ENCODE results near the gene SLC6A8. TPM values are rescaled to one million over a fixed set of nuclear protein-coding genes. Genes with fewer than 3 reads are reported as not detected.

The SLC6A8 gene
- total and polyA plus RNA-seq, 4 donors, result 13.9 to 26.7 (median 15.4) TPM

DNA sequence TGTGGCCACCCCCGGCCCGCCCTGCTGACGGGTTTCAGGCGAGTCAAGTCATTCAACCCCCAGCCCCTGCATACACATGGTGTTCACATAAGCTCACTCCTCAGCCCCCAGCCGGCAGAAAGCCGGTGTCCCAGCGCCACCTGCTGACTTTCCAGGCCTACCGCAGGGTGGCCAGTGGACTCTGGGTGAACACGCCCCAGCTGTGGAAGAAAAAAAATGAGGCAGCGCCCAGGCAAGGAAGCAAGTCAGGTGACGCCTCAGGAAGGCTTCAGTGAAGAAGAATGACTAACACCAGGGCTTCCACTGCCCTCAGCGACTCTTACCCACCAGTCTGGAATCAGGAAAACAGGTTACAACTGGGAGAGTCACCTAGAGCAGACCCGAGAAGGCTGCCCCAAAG is 20.7 kb downstream of the SLC6A8 start:
- DNase-seq (peak in 1 of 2 donors; percentile 74), ATAC-seq (ENCODE audit: low FRiP score) (peak; percentile 37)
- Histone ChIP-seq H3K4me3 (ENCODE audit: low read length in 2 of 2) (no peak overlapping the region), H3K27me3 (ENCODE audit: control insufficient read depth in 1 of 2, insufficient read depth in 2 of 2, low read length in 1 of 2) (no peaks in the 10 kb centered on the region), H3K4me1 (ENCODE audit: control insufficient read depth in 1 of 2, insufficient read depth in 2 of 2, low read length in 2 of 2) (no peaks in the 10 kb centered on the region), H3K36me3 (ENCODE audit: control insufficient read depth in 1 of 2, insufficient read depth in 2 of 2, low read length in 1 of 2) (no peaks in the 10 kb centered on the region), H3K9me3 (ENCODE audit: control insufficient read depth, low read length) (no peaks in the 10 kb centered on the region), H3K27ac (ENCODE audit: low read depth in 1 of 2, low read length in 2 of 2) (no peak overlapping the region)
- intact Hi-C loops (cut with DNase I), result no loop called here
- 17 to 20% methylated on average over 13 of the region's 13 CpGs for WGBS, 2 donors

DNA sequence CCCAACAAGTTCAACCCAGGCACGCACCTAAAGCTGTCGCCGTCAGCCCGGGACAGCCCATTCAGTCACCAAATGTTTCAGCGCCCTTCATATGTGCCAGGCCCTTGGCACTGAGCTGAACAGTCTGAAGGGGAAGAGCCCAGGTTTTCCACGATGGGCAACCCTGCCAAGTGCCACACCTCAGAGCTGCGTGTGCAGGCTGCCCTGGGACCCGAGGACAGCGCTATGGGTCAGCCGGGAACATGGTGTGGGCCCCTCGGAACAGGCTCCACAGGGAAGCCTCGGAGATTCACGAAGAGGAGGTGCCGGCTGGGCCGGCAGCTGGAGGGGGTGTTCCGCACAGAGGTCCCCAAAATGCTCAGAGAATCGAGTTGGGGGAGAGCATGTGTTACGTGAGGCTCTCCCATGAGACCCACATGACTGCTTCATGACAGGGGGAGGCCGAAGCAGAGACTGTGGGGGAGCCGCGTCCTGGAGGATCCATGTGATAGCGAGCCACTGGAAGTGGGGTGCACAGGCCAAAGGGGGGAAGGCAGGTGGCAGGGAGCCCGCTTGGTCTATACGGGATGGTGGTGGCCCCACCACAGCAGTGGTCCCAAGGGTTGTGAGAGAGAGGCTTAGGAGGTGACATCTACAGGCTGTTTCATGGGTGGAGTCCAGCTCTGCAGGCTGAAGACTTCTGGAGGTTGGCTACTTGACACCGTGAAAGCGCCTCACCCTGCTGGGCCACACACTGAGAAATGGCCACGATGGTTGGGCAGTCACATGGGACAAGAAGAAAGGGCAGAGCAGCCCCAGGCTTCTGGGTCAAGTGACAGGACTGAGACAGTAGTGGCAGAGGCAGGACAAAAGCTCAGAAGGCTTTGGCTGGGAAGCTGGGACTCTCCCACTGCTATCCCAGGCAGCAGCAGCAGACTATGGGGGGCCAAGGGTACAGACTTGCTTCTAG is 22.3 kb downstream of the SLC6A8 start:
- no peaks in the 10 kb centered on the region for H3K27me3 ChIP-seq (ENCODE audit: control insufficient read depth in 1 of 2, insufficient read depth in 2 of 2, low read length in 1 of 2)
- intact Hi-C loops (cut with DNase I), result no loop called here
- no peak overlapping the region for H3K27ac ChIP-seq (ENCODE audit: low read depth in 1 of 2, low read length in 2 of 2)
- H3K36me3 ChIP-seq (ENCODE audit: control insufficient read depth in 1 of 2, insufficient read depth in 2 of 2, low read length in 1 of 2), result no peaks in the 10 kb centered on the region
- no peak overlapping the region for H3K4me3 ChIP-seq (ENCODE audit: low read length in 2 of 2)
- no peak for DNase-seq
- 84 to 86% methylated on average over 27 of the region's 27 CpGs for WGBS, 2 donors
- H3K4me1 ChIP-seq (ENCODE audit: control insufficient read depth in 1 of 2, insufficient read depth in 2 of 2, low read length in 2 of 2), result no peaks in the 10 kb centered on the region
- no peak for ATAC-seq (ENCODE audit: low FRiP score)
- no peaks in the 10 kb centered on the region for H3K9me3 ChIP-seq (ENCODE audit: control insufficient read depth, low read length)

DNA sequence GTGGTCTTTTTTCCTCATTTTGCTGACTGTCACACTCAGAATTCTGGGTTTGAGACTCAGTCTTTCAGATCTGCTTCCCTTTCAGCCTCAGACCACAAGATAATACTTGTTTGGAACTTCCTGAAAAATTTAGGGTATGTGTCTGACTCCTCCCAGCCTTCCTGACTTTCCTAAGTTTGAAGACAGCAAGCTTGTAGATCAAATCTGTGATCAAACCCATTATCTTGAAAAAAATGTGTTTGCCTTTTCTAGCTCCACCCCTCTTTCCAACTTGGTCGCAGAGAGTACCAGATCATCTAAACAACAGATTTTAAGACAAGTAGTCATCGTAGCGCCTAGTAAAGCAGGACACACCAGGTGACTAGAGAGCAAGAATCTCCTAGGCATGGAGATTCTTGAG is 26.5 kb downstream of the SLC6A8 start:
- Histone ChIP-seq H3K27me3 (ENCODE audit: control insufficient read depth in 1 of 2, insufficient read depth in 2 of 2, low read length in 1 of 2) (no peaks in the 10 kb centered on the region), H3K4me1 (ENCODE audit: control insufficient read depth in 1 of 2, insufficient read depth in 2 of 2, low read length in 2 of 2) (no peaks in the 10 kb centered on the region), H3K4me3 (ENCODE audit: low read length in 2 of 2) (no peak overlapping the region), H3K9me3 (ENCODE audit: control insufficient read depth, low read length) (no peaks in the 10 kb centered on the region), H3K27ac (ENCODE audit: low read depth in 1 of 2, low read length in 2 of 2) (no peak overlapping the region), H3K36me3 (ENCODE audit: control insufficient read depth in 1 of 2, insufficient read depth in 2 of 2, low read length in 1 of 2) (no peaks in the 10 kb centered on the region)
- WGBS, 2 donors, result 83 to 88% methylated on average over 3 of the region's 3 CpGs
- no peak for ATAC-seq (ENCODE audit: low FRiP score)
- intact Hi-C loops (cut with DNase I), result no loop called here
- DNase-seq, result no peak

GRCh38 chrX:153717445-153717844 is 29.7 kb downstream of the SLC6A8 start:
- H3K27ac ChIP-seq (ENCODE audit: low read depth in 1 of 2, low read length in 2 of 2), result no peak overlapping the region
- ATAC-seq (ENCODE audit: low FRiP score), result no peak
- H3K27me3 ChIP-seq (ENCODE audit: control insufficient read depth in 1 of 2, insufficient read depth in 2 of 2, low read length in 1 of 2), result no peaks in the 10 kb centered on the region
- no peaks in the 10 kb centered on the region for H3K4me1 ChIP-seq (ENCODE audit: control insufficient read depth in 1 of 2, insufficient read depth in 2 of 2, low read length in 2 of 2)
- H3K4me3 ChIP-seq (ENCODE audit: low read length in 2 of 2), result no peak overlapping the region
- 86 to 93% methylated on average over 9 of the region's 9 CpGs for WGBS, 2 donors
- intact Hi-C loops (cut with DNase I), result no loop called here
- no peaks in the 10 kb centered on the region for H3K36me3 ChIP-seq (ENCODE audit: control insufficient read depth in 1 of 2, insufficient read depth in 2 of 2, low read length in 1 of 2)
- DNase-seq, result no peak
- no peaks in the 10 kb centered on the region for H3K9me3 ChIP-seq (ENCODE audit: control insufficient read depth, low read length)

- intact Hi-C loops (cut with DNase I), result no loop called here
- Histone ChIP-seq H3K36me3 (ENCODE audit: control insufficient read depth in 1 of 2, insufficient read depth in 2 of 2, low read length in 1 of 2) (no peaks in the 10 kb centered on the region), H3K27ac (ENCODE audit: low read depth in 1 of 2, low read length in 2 of 2) (no peak overlapping the region), H3K9me3 (ENCODE audit: control insufficient read depth, low read length) (no peaks in the 10 kb centered on the region), H3K27me3 (ENCODE audit: control insufficient read depth in 1 of 2, insufficient read depth in 2 of 2, low read length in 1 of 2) (no peaks in the 10 kb centered on the region), H3K4me1 (ENCODE audit: control insufficient read depth in 1 of 2, insufficient read depth in 2 of 2, low read length in 2 of 2) (no peaks in the 10 kb centered on the region), H3K4me3 (ENCODE audit: low read length in 2 of 2) (no peak overlapping the region)
- no peak for DNase-seq
- ATAC-seq (ENCODE audit: low FRiP score), result no peak
- WGBS, 2 donors, result 67 to 85% methylated on average over 2 of the region's 2 CpGs
These were observed 31.5 kb downstream of the SLC6A8 start for GRCh38 chrX:153719238-153719637.

DNA sequence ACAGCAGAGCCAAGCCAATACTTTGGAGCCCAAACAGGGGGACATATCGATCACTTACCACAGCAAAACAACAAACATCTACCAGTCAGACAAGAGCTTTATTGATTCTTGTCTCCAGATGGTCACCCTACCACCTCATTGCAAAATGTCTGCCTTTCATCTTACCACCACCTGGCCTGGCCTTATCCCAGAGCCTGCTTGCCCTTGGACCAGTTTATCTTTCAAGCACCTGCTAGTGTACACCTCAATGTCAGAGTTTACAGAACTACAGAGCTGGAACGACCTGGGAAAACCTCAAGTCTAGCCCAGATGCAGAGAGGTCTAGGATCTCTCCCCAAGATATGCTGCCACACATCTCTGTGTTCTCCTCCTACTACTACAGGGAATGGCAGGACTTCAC is 32.0 kb downstream of the SLC6A8 start:
- WGBS, 2 donors, result 78 to 86% methylated on average over 2 of the region's 2 CpGs
- Histone ChIP-seq H3K36me3 (ENCODE audit: control insufficient read depth in 1 of 2, insufficient read depth in 2 of 2, low read length in 1 of 2) (no peaks in the 10 kb centered on the region), H3K4me1 (ENCODE audit: control insufficient read depth in 1 of 2, insufficient read depth in 2 of 2, low read length in 2 of 2) (no peaks in the 10 kb centered on the region), H3K27ac (ENCODE audit: low read depth in 1 of 2, low read length in 2 of 2) (no peak overlapping the region), H3K27me3 (ENCODE audit: control insufficient read depth in 1 of 2, insufficient read depth in 2 of 2, low read length in 1 of 2) (no peaks in the 10 kb centered on the region), H3K9me3 (ENCODE audit: control insufficient read depth, low read length) (no peaks in the 10 kb centered on the region), H3K4me3 (ENCODE audit: low read length in 2 of 2) (no peak overlapping the region)
- no peak for DNase-seq
- ATAC-seq (ENCODE audit: low FRiP score), result no peak
- intact Hi-C loops (cut with DNase I), result no loop called here

DNA sequence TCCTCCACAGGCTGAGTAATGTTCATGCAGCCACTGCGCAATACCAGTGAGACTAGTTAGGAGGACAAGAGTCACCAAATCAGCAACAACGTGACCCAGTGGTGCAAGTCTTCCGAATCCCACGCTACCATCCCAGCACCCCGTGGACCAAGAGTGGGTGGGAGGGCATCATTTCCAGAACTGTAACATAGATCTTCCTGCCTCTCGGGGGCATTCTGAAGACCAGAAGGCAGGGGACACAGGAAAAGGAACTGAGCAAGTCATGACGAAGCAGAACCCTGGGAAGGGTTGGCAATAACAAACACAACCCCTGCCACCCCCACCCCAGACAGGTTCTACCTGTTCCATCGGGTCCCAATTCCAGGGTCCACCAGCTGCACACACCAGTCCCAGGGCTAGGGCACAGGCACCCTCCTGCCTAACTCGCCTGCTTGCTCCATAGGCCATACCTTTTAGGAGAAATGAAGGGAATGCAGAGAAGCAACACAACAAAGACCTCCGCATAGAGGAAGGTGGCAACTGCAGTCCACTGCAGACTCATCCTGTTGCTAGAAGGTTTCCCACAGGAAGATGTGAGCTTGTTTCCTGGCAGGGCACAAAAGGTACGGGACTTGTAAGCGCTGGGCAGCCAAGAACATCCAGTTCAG is 35.1 kb downstream of the SLC6A8 start:
- H3K36me3 ChIP-seq (ENCODE audit: control insufficient read depth in 1 of 2, insufficient read depth in 2 of 2, low read length in 1 of 2), result no peaks in the 10 kb centered on the region
- intact Hi-C loops (cut with DNase I), result no loop called here
- ATAC-seq (ENCODE audit: low FRiP score) (no peak), DNase-seq (no peak)
- no peaks in the 10 kb centered on the region for H3K9me3 ChIP-seq (ENCODE audit: control insufficient read depth, low read length)
- H3K4me3 ChIP-seq (ENCODE audit: low read length in 2 of 2), result peak overlapping the region; percentile 35 to 57
- no peaks in the 10 kb centered on the region for H3K4me1 ChIP-seq (ENCODE audit: control insufficient read depth in 1 of 2, insufficient read depth in 2 of 2, low read length in 2 of 2)
- H3K27me3 ChIP-seq (ENCODE audit: control insufficient read depth in 1 of 2, insufficient read depth in 2 of 2, low read length in 1 of 2), result no peaks in the 10 kb centered on the region
- WGBS, 2 donors, result 54 to 69% methylated on average over 12 of the region's 12 CpGs
- no peak overlapping the region for H3K27ac ChIP-seq (ENCODE audit: low read depth in 1 of 2, low read length in 2 of 2)

DNA sequence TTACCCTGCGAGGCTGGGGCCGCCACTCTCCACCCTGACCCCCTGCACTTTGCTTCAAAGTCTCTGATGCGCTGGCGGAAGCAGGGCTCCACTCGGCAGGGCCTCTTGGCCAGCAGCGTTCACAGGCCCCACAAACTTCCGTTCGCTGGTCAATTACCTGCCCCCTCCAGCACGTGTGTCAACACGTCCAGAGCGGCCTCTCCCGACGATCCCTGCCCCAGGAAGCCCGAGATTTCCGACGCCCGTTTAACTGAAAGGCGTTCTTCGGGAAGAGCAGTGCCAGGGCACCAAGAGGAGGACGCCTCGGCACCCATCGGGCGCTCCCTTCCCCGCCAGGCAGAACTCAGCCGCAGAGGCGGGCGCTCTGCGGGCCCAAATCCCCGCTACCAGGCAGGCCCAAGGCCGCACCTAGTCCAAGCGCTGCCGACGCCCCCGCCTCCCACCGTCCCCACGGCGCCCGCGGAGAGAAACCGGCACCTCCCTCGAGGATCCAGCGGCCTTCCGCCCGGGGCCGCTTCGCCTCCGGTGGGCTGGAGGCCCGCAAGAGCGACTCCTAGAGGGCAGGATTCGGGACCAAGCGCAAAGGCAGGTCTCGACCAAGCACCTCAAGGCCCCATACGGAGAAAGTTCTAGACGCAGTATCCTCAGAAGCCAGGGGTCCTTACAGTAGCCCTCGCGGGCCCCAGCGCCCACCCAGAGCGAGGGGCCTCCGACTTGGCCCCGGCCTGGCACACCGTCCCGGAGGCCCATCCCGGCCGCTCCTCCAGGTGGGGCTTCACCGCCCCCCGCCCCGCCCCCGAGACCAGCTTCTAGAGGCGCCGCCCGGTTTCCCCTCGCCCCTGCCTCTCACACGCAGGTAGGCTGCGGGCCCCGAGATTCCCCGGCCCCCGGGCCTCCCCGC is 35.9 kb downstream of the SLC6A8 start:
- H3K36me3 ChIP-seq (ENCODE audit: control insufficient read depth in 1 of 2, insufficient read depth in 2 of 2, low read length in 1 of 2), result no peaks in the 10 kb centered on the region
- ATAC-seq (ENCODE audit: low FRiP score), result no peak
- no peaks in the 10 kb centered on the region for H3K4me1 ChIP-seq (ENCODE audit: control insufficient read depth in 1 of 2, insufficient read depth in 2 of 2, low read length in 2 of 2)
- no peaks in the 10 kb centered on the region for H3K9me3 ChIP-seq (ENCODE audit: control insufficient read depth, low read length)
- intact Hi-C loops (cut with DNase I), result no loop called here
- H3K4me3 ChIP-seq (ENCODE audit: low read length in 2 of 2), result peak overlapping the region; percentile 35 to 57
- DNase-seq, result peak in 1 of 2 donors; percentile 85
- H3K27ac ChIP-seq (ENCODE audit: low read depth in 1 of 2, low read length in 2 of 2), result peak overlapping the region in 1 of 2 donors; percentile 70
- no peaks in the 10 kb centered on the region for H3K27me3 ChIP-seq (ENCODE audit: control insufficient read depth in 1 of 2, insufficient read depth in 2 of 2, low read length in 1 of 2)
- WGBS, 2 donors, result 1 to 28% methylated on average over 73 to 78 of the region's 78 CpGs

Data from aorta (tissue), 5 donors.